Stimulated activated CD4-positive, alpha-beta T cell treated with anti-CD3 and anti-CD28 coated beads, Interleukin-4, amount 100 ng/mL, for 24 hours (primary cell): ENCODE data around the gene KIF7.
A peak's percentile ranks its signal among the peaks of the same experiment; 100 is the strongest.
"Not testable (repeated sequence)": the region's sequence is repeated elsewhere in the genome, so short reads cannot be mapped to it uniquely, and the experiment has no call there.

Experiments used
- DNase-seq: peaks from one replicate; pipeline ENCODE4 v3.0.0-alpha.2; 2020

Gene KIF7, protein sequence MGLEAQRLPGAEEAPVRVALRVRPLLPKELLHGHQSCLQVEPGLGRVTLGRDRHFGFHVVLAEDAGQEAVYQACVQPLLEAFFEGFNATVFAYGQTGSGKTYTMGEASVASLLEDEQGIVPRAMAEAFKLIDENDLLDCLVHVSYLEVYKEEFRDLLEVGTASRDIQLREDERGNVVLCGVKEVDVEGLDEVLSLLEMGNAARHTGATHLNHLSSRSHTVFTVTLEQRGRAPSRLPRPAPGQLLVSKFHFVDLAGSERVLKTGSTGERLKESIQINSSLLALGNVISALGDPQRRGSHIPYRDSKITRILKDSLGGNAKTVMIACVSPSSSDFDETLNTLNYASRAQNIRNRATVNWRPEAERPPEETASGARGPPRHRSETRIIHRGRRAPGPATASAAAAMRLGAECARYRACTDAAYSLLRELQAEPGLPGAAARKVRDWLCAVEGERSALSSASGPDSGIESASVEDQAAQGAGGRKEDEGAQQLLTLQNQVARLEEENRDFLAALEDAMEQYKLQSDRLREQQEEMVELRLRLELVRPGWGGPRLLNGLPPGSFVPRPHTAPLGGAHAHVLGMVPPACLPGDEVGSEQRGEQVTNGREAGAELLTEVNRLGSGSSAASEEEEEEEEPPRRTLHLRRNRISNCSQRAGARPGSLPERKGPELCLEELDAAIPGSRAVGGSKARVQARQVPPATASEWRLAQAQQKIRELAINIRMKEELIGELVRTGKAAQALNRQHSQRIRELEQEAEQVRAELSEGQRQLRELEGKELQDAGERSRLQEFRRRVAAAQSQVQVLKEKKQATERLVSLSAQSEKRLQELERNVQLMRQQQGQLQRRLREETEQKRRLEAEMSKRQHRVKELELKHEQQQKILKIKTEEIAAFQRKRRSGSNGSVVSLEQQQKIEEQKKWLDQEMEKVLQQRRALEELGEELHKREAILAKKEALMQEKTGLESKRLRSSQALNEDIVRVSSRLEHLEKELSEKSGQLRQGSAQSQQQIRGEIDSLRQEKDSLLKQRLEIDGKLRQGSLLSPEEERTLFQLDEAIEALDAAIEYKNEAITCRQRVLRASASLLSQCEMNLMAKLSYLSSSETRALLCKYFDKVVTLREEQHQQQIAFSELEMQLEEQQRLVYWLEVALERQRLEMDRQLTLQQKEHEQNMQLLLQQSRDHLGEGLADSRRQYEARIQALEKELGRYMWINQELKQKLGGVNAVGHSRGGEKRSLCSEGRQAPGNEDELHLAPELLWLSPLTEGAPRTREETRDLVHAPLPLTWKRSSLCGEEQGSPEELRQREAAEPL (N-terminal part only)

DNA sequence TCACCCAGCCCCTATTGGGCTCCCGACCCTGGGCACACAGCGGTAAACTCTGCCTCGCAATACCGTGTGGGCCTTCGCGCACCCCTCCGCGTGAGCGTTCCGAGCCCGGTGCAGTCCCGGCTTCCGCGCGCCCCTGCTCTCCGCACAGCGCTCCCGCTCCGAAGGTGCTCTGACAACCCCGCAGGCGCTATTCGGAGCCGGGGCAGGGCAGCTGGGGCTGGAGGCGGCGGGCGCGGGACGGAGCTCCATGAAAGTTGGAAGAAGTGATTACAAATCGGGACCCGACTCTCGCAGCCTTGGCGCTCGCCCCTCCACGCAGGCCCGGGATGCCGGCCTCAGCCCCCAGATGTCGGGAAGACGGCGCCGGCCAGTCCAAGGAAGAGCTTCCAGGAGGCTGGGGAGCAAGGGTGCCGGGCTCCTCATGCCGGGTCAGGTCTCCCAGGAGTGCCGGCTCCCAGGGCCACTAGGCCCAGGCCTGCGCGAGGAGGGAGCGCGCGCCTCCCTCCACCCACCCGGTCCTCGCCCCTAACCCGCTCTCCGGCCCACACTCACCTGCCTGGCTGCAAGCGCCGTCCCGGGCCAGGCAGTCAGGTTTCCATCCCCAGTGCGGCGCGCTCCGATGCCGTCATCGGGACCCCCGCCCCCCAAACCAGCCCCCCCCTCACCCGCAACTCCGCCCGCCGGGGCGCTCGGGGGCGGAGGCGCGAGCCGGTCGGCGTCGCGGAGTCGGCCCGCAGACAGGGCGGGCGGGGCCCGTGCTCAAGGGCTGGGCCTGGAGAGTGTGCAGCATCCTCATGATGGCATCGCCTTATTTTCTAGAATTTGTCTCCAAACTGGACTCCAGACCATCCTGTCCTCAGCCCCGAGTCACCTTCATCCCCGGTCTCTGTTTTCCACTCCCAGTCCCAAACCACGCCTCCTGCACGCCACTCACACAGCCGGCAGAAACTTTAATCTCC, at the start of gene KIF7:
TSS of gene KIF7 (minus strand) at position 621 of the 959 bp plus-strand sequence. CDS start 2,537 bp downstream, outside the sequence.
- DNase-seq, result no peak

DNA sequence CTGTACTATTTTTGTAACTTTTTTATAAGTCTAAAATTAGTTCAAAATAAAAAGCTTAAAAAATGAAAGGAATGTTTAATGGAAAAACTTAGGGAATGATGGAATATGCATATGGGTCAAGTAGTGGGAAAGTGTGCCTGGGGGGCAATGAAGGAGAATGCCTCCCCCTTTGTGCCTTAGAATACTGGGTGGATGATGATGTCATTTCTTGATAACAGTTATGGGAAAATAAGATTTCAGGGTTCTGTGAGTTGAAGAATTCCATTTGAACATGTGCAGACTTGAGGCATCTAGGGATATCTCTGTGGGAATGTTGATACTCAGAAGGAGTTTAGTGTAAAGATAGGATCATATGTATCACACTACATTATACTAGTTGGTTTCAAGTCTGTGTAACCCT, 49.1 kb upstream of the KIF7 start:
- no peak for DNase-seq

DNA sequence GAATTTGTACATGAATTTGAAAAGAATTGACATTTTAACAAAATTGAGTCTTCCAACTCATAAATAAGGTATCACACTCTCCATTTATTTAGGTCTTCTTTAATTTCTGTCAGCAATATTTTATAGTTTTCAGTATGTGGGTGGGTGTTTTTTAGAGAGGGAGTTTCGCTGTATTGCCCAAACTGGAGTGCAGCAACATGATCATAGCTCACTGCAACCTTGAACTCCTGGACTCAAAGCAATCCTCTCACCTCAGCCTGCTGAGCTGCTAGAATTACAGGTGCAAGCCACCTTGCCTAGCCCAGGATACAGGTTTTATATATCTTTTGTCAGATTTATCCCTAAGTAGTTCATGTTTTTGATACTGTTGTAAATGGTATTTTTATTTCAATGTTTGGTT, 39.9 kb upstream of the KIF7 start:
- DNase-seq, result no peak

- DNase-seq, result no peak
These were observed 38.4 kb upstream of the KIF7 start for GRCh38 chr15:89693696-89694095.

GRCh38 chr15:89693091-89693490, 37.8 kb upstream of the KIF7 start:
- DNase-seq, result no peak

DNA sequence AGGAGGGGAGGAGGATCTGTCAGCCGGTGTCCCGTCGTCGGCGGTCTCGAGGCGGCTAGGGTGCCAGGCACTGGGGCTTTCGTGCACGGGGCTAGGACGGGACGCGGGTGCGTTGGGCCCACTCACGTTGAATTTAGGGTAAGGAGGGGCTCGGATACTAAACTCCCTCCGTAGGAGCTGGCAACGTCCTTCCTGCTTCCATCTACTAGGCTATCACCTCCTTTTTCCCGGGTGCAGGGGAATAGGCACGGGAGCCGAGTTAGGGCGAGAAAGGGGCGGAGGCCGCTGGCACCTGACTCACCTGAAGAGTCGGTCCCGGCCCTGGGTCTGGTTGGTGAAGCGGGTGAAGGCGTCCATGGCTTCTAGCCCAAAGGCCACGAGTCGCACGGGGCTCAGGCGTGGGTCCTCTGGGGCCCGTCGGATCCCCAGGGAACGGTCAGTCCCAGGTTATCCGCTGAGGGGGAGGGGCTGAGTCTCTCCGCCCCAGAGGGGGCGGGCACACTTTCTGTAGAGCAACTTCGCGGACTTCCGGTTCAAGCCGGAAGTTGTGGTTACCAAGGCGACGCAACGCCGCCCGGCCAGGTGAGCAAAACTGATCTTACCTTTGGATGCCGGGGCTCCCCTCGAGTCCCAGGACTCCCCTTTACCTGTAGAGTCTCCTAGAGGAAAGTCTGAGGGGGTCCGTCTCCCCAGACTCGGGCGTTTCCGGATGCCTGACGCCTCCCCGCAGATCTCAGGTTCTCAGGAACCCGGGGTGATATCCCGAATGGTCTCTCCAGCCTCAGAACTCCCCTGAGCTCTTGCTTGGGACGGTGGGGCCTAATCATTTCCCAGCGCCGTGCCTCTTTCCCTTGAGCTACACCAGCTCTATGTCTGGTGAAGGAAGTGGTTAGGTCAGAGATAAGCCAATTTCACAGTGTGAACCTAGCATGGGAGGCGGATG, 35.3 kb upstream of the KIF7 start, which contains the start of the genes PEX11A and WDR93:
TSS of gene PEX11A (minus strand) at position 479 of the 943 bp plus-strand sequence. CDS start at position 357, 122 bp downstream.
TSS of gene WDR93 (plus strand) at position 536 of the 943 bp plus-strand sequence. CDS start 10,936 bp downstream, outside the sequence.
- peak; percentile 82 for DNase-seq

DNA sequence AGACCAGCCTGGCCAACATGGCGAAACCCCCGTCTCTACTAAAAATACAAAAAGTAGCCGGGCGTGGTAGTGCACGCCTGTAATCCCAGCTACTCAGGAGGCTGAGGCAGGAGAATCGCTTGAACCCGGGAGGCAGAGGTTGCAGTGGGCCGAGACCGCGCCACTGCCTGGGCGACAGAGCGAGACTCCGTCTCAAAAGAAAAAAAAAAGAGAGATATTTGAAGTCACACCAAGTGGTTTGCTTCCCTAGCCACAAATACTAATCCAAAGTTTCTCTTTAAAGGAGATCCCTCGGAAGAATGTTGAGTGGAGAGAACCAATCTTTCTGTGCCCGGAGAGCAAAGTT, 34.6 kb upstream of the KIF7 start:
- DNase-seq, result not testable (repeated sequence)

GRCh38 chr15:89686522-89686921, 31.3 kb upstream of the KIF7 start:
- DNase-seq, result no peak

- DNase-seq, result no peak
These were observed 30.7 kb upstream of the KIF7 start for GRCh38 chr15:89685995-89686394.

DNA sequence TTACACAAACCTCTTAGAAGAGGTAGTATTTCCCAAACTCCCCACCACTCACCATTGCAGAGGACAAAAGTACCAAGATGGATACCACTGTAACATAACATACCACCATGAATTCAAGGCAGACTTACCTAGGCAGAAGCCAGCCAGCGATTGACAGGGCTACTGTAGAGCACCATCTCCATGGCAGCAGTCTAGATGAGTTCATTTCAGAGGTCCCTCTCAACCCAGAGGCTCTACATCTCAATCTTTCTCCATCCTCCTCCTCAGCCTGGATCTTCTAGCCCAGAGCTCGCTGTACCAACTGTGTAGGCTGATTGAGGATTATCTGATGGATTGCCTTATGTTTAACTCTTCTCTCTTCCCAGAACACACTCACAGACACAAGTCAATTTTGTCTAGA, 25.9 kb upstream of the KIF7 start:
- DNase-seq, result no peak

DNA sequence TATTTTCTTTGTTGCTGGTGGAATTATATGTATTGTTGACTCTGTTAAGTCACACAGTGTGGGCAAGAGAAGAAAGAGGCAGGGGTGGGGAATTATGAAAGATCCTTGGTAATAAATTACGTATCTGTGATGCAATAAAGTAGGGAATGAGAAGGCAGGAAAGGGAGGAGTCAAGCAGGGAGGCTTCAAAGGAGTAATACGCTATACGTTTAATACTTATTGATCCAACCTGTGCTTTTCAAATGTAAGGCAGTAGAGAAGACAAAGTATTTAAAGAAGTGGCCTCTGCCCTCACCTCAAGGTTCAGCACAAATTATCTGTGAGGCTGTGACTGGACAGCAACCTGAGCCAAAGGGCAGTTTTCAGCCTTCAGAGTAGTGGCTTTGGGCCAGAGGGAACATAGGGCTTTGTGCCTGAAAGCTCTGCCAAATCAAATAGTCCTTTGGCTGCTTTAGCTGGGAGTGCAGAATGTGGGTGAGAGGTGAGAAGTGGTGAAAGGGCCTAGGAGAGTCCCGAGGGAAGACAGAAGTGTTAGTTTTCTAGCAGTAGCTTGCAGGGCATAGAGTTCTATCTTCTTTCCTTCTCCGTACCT, 25.1 kb upstream of the KIF7 start:
- DNase-seq, result no peak

DNA sequence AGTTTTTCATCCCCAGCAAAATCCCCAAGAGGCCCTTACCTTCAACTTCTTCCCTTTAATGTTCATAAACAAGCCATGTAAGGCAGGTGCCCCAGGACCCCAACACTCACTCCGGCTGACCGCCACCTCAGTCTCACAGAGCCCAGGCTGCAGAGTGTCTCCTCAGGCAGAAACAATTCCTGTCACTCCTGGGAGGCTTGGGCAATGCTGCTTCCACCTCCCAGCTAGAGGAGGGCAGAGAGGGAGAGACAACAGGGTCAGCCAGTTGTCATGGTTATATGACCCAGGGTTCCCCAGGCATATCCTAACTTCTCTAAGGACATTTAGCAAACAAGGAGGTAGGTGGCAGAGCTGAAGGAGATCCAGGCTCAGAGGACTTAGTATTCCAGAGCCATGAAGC, 23.9 kb upstream of the KIF7 start, which contains the start of gene PLIN1:
TSS of gene PLIN1 (minus strand) at position 156 of the 400 bp plus-strand sequence. CDS start 1,878 bp downstream, outside the sequence.
- DNase-seq, result no peak

DNA sequence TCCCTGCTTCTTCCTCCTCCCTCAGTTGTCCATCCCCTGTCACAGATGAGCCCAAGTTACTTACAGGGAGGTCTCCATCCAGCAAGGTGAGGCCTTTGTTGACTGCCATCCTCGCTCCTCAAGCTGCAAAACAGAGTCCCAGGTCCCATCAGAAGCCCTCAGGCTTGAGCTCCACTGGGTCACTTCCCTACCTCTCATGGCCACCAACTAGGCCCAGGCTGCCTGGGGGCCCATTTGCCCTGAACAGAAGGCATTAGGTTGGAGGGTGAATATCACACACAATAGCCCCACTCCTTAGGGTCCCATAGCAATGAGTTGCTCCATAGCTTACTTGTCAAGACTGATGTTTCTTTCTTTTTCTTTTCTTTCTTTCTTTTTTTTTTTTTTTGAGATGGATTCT, 22.1 kb upstream of the KIF7 start:
- DNase-seq, result no peak

- DNase-seq, result no peak
These were observed 20.3 kb upstream of the KIF7 start for GRCh38 chr15:89675606-89676005.

GRCh38 chr15:89674526-89674925, 19.3 kb upstream of the KIF7 start:
- DNase-seq, result no peak

GRCh38 chr15:89673165-89673512, 17.9 kb upstream of the KIF7 start:
- no peak for DNase-seq

DNA sequence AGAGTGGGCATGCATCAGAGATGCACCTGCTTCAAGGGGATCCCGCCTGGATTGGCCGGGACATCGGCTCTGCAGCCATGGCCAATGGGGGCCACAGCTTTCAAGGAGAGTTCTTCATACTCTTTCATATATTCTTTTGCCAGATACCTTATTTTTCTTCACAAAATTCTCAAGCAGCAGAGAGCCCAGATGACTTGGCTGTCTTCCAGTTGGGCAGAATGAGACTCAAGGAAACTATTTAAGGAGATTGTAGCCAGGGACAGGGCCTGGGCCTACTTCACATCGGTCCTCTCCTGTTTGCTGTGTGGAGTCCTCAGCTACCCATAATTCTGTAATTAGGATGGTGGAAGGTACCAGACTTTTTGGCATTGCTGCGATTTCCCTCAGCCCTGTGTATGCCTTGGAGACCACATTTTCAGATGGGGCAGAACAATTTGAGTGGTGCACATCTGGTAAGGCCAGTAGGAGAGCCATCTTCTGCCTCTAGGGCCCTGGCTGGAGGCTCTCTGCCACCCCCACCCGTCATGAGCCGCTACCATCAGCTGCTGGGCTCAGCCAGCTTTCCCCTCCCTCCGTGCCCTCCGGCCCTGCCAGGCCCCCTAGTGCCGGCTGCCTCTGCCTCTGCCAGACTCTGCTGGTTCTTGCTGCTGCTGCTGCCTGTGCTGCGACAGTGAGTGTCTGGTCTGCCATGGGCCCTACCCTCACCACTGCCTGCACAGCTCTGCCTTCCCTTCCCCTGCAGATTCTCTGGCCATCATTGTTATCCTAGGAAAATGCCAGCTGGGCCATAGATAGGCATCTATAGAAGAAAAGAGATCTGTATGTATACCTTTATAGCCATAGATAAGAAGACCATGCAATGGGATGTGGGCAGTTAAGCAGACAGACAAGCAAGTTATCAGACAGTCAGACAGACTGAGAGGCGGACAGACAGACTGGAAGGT, 17.2 kb upstream of the KIF7 start:
- no peak for DNase-seq

DNA sequence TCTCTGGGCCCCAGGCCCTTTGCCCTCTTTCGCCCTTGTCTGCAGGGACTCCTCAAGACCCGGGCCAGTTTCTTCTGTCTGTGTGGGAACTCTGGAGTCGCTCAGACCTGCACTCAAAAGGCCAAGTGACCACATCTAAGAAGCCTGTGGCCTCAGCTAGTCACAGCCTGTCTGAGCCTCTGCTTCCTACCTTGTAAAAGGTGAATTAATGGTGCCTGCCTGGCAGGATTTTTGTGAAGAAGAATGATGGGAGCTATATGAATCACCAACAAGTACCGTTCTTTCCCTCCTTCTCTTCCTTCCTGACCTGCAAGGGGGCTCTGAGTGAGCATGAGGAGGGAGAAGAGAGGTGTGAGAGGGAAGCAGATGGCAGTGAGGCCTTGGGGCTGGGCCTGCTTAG, 16.4 kb upstream of the KIF7 start:
- no peak for DNase-seq
